Epithelial cell of esophagus (primary cell): ENCODE data around the gene DNAJC6.

Experiments
- DNase-seq: peaks from one replicate; pipeline ENCODE4 v3.0.0; 2010; ENCODE audit warnings: low read depth
- H3K4me3 ChIP-seq: 2 replicates; pipeline ENCODE4 v1.5.1; 2011; ENCODE audit warnings: mild to moderate bottlenecking, low read length, control low read depth
- TF ChIP-seq, protein P1 (sequence below): IDR thresholded peaks from 2 replicates; pipeline ENCODE4 v1.5.1; 2011; ENCODE audit warnings: low read depth, mild to moderate bottlenecking, low read length, control low read depth, inconsistent platforms; ENCODE audit not compliant: insufficient read depth; ENCODE audit errors: missing control alignments

Gene DNAJC6

DNA sequence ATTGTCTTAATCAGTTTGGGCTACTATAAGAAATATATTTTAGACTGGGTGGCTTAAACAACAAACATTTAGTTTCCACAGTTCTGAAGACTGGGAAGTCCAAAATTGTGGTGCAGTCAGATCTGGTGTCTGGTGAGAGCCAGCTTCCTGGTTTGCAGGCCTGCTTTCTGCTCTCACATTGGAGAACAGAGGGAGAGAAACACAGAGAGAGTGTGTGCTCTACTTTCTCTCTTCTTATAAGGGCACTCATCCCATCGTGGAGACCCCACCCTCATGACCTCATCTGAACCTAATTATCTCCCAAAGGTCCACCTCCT is 115.2 kb downstream of the DNAJC6 start:
- TF ChIP-seq, protein P1, sequence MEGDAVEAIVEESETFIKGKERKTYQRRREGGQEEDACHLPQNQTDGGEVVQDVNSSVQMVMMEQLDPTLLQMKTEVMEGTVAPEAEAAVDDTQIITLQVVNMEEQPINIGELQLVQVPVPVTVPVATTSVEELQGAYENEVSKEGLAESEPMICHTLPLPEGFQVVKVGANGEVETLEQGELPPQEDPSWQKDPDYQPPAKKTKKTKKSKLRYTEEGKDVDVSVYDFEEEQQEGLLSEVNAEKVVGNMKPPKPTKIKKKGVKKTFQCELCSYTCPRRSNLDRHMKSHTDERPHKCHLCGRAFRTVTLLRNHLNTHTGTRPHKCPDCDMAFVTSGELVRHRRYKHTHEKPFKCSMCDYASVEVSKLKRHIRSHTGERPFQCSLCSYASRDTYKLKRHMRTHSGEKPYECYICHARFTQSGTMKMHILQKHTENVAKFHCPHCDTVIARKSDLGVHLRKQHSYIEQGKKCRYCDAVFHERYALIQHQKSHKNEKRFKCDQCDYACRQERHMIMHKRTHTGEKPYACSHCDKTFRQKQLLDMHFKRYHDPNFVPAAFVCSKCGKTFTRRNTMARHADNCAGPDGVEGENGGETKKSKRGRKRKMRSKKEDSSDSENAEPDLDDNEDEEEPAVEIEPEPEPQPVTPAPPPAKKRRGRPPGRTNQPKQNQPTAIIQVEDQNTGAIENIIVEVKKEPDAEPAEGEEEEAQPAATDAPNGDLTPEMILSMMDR: no peak
- H3K4me3 ChIP-seq: no peak overlapping the region
- no peak for DNase-seq

DNA sequence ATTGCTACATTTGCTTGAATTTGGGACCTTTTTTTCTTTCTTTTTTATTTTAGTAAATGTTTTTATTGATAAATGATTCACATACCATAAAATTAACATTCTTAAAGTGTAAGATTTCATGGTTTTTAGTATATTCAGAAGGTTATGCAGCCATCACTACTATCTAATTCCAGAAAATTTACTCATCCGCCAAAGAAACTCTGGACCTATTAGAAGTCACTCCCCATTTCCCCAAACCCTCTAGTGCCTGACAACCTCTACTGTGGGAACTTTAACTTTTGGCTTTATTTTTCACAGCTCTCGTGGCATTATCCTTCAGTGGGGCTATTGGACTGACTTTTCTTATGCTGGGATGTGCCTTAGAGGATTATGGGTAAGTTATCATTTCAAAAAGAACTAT is 115.7 kb downstream of the DNAJC6 start:
- DNase-seq: no peak
- no peak overlapping the region for H3K4me3 ChIP-seq
- TF ChIP-seq, protein P1: no peak

DNA sequence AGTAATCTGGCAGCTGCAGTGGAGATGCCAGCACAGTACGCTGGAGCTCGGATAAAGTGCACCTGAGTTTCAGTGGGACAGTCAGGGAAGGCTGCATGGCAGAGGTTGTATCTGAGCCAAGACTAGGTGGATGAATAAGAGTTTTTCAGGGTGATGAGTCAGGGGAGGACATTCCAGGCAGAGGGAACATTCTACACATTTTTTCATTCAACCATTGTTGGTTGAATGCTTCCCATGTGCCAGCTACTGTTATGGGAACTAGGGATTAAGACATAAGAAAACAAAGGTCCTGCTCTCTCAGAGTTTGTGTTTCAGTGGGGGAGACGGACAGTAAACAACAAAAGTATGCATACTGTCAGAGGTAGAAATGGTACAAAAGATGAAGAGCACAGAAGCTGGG is 116.4 kb downstream of the DNAJC6 start:
- TF ChIP-seq, protein P1: no peak
- DNase-seq: peak; percentile 89
- no peak overlapping the region for H3K4me3 ChIP-seq

DNA sequence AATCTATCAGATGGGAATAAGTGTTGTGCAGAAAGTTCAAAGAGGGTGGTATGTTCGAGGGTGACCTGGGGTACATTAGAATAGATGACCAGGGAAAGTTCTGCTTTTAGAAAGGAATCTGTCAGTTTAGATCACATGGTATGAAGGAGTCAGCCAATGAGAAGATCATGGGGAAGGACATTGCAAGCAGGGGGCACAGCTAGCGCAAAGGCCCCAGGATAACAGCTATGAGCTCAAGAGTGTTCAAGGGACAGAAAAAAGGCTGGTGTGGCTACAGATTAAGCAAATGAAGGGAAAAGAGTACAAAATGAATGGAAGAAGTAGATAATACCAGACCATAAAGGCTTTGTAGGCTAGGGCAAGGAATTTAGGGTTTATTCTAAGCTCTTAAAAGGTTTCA is 119.7 kb downstream of the DNAJC6 start:
- no peak for DNase-seq
- TF ChIP-seq, protein P1: no peak

DNA sequence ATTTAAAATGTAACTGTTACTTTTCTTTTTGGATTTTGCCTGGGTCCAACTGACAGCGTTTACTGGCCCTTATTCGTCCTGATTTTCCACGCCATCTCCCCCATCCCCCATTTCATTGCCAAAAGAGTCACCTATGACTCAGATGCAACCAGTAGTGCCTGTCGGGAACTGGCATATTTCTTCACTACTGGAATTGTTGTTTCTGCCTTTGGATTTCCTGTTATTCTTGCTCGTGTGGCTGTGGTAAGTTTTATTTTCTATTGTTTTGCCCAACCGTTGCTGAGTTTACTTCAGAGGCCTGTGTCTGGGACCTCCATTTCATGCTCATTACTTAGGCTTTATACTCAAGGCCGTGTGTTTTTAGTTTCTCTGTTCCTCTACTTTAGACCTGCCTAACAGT is 120.5 kb downstream of the DNAJC6 start:
- H3K4me3 ChIP-seq: no peak overlapping the region
- TF ChIP-seq, protein P1: no peak
- peak; percentile 89 for DNase-seq

More for the DNA sequence above, 119.7 kb downstream of the DNAJC6 start:
- no peak overlapping the region for H3K4me3 ChIP-seq

DNA sequence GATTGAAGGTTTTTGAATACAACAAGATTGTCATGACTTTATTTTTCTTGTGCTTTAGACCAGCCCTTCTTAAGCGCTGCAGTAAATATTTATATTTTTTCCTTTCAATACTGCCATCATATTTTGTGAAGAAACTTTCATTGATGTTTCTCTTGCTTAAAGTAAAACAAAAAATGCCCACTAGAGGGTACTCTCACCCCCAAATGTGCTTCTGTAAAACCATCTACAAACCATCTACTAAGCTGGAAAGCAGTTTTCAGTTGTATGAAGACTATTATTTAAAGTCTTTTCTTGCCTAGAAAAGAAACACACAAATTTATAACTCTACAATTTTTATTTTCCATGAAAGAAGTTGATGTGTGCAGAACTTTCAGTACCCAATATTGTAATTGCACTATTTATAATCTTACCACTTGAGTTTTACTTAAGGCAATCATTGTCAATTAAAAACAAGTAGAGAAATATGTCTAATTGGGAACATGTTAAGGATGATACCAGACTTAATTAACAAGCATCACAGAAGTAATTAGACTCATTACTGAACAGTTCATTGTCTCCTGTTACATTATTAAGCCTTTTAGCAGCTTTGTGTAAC is 121.9 kb downstream of the DNAJC6 start:
- peak; percentile 42 for DNase-seq
- no peak overlapping the region for H3K4me3 ChIP-seq
- TF ChIP-seq, protein P1: peak; percentile 28

DNA sequence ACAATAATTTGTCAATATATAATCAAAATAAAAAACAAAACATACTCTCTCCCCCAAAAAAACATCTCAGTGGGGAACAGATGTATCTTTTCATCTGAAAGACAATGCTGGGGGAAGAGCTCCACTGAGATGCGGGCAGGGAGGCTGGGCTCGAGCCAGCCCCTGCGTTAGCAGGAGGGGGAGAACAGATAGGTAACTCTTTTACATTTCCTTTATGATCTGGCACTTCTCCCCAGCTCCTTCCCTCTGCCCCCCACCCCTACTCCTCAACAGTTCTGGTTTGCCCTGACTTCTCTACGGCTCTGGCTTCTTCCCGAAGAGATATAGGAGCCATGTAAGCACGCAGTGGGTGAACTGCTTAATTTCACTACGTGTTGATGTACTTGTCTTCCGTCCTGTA is 123.6 kb downstream of the DNAJC6 start:
- TF ChIP-seq, protein P1: no peak
- H3K4me3 ChIP-seq: no peak overlapping the region
- DNase-seq: no peak
